ENCODE data around the gene TNFAIP8. TPM values are rescaled to one million over a fixed set of nuclear protein-coding genes. Genes with fewer than 3 reads are reported as not detected.

TNFAIP8 gene
- total and polyA plus RNA-seq, 2 experiments from 2014 or later, result 10.6 to 29.2 TPM

DNA sequence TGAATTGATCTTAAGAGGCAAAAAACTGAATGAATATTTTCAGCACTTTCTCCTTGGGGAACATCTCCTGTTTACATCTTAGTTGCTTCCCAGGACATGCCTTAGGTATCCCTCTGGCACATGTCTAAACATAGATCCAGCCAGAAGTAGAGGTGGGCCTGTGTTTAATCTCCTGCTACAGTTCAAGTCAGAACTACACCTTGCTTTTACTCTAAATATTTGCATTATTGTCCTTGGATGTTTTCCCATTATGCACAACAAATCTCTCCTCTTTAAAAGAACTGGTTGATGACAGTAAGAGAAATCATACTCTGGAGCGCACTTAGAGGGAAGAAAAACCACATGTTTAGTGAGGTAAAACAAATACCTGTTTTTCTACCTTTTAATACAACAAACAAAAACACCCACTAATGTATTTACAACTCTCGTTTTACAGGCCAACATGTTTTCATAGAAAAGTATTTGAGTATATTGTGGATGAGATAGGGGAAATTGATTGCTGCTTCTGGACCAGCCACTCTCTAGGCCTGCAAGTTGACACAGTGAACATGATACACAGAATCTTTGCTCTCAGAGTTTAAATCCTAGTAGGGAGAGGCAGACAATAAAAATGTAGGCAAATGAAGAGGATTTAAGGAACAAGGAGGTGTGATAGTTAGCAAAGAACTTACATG is 32.3 kb downstream of the TNFAIP8 start:
- no peaks in the 10 kb centered on the region for H4K20me1 ChIP-seq (replicated peaks; ENCODE audit: insufficient read depth)
- H3K4me3 ChIP-seq, result no peak overlapping the region
- H3K27me3 ChIP-seq (ENCODE audit: insufficient read depth), result no peaks in the 10 kb centered on the region
- H3K9me2 ChIP-seq (ENCODE audit: insufficient read depth), result no peaks in the 10 kb centered on the region; the same call in 1 of the 2 replicates
- no peak for ATAC-seq
- H3K9me3 Mint-ChIP-seq, result no peaks in the 10 kb centered on the region
- H3K27me3 Mint-ChIP-seq (ENCODE audit: insufficient read depth, low read depth, poor library complexity), result peaks cover 2% of the 10 kb centered on the region
- H3K4me3 Mint-ChIP-seq, result no peak overlapping the region
- no peaks in the 10 kb centered on the region for H3K36me3 ChIP-seq (ENCODE audit: insufficient read depth)
- no peak overlapping the region for H2AFZ ChIP-seq
- no peaks in the 10 kb centered on the region; the same call in 1 of the 2 replicates for H3K79me2 ChIP-seq (replicated peaks; ENCODE audit: insufficient read depth)
- TF ChIP-seq EZH2phosphoT487 (IDR thresholded peaks at IDR 0.05; ENCODE audit: unreplicated experiment), result no peak
- TF ChIP-seq CTCF (conservative IDR thresholded peaks at IDR 0.05; ENCODE audit: low read depth in 2 of 2), result no peak
- no peaks in the 10 kb centered on the region for H3F3A ChIP-seq (replicated peaks; ENCODE audit: low read depth)
- peak overlapping the region; percentile 57; the same call in 1 of the 2 replicates for H3K27ac Mint-ChIP-seq
- no peaks in the 10 kb centered on the region for H3K36me3 Mint-ChIP-seq (ENCODE audit: low read depth)
- H3K4me1 ChIP-seq (ENCODE audit: insufficient read depth), result peaks cover 20% of the 10 kb centered on the region
- H3K4me2 ChIP-seq, result no peak overlapping the region
- DNase-seq (ENCODE audit: low spot score), result no peak
- H3K27ac ChIP-seq (ENCODE audit: low read depth), result no peak overlapping the region
- peaks cover 29% of the 10 kb centered on the region for H3K4me1 Mint-ChIP-seq

DNA sequence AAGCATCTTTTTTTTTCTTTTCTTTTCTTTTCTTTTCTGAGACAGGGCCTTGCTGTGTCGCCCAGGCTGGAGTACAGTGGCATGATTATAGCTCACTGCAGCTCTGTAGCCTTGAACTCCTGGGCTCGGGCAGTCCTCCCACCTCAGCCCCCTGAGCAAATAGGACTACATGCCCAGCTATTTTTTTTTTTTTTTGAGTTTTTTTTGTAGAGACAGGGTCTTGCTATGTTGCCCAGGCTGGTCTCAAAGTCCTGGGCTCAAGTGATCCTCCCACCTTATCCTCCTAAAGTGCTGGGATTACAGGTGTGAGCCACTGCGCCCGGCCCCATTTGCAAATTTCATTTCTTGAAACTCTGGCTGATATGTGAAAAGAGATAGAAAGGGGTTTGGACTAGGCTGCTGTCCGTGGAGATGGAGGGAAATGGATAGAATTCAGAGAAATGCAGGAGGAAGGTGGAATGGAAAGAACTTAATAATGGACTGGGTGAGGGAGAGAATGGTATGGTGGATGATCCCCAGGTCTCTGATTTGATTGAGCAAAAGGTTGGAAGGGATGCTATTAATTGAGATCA is 32.9 kb downstream of the TNFAIP8 start:
- Histone ChIP-seq H3K27me3 (ENCODE audit: insufficient read depth) (no peaks in the 10 kb centered on the region), H3K4me2 (peak overlapping the region; percentile 63; the same call in 1 of the 2 replicates), H2AFZ (no peak overlapping the region), H3K36me3 (ENCODE audit: insufficient read depth) (no peaks in the 10 kb centered on the region), H3K4me3 (no peak overlapping the region), H3K79me2 (replicated peaks; ENCODE audit: insufficient read depth) (no peaks in the 10 kb centered on the region; the same call in 1 of the 2 replicates), H3K27ac (ENCODE audit: low read depth) (no peak overlapping the region), H3F3A (replicated peaks; ENCODE audit: low read depth) (no peaks in the 10 kb centered on the region), H3K9me2 (ENCODE audit: insufficient read depth) (no peaks in the 10 kb centered on the region; the same call in 1 of the 2 replicates), H3K4me1 (ENCODE audit: insufficient read depth) (peaks cover 20% of the 10 kb centered on the region), H4K20me1 (replicated peaks; ENCODE audit: insufficient read depth) (no peaks in the 10 kb centered on the region)
- ATAC-seq (no peak), DNase-seq (ENCODE audit: low spot score) (no peak)
- peaks cover 27% of the 10 kb centered on the region for H3K4me1 Mint-ChIP-seq
- H3K9me3 Mint-ChIP-seq, result no peaks in the 10 kb centered on the region
- peaks cover 2% of the 10 kb centered on the region for H3K27me3 Mint-ChIP-seq (ENCODE audit: insufficient read depth, low read depth, poor library complexity)
- 0 out of 3 replicates have a peak, but pooled peaks cover 2% of the 10 kb centered on the region for H3K36me3 Mint-ChIP-seq (ENCODE audit: low read depth)
- no peak overlapping the region for H3K4me3 Mint-ChIP-seq
- H3K27ac Mint-ChIP-seq, result no peak overlapping the region
- TF ChIP-seq REST (IDR thresholded peaks at IDR 0.05; ENCODE audit: unreplicated experiment) (no peak), JUNB (IDR thresholded peaks at IDR 0.05; ENCODE audit: unreplicated experiment) (no peak), ETS1 (IDR thresholded peaks at IDR 0.05) (no peak), POLR2AphosphoS5 (IDR thresholded peaks at IDR 0.05; ENCODE audit: low read depth) (no peak), EZH2phosphoT487 (IDR thresholded peaks at IDR 0.05; ENCODE audit: unreplicated experiment) (no peak), ZNF114 (CRISPR knock-in tag; IDR thresholded peaks at IDR 0.05) (no peak), NANOG (IDR thresholded peaks at IDR 0.05; ENCODE audit: borderline replicate concordance) (no peak), CREB1 (CRISPR knock-in tag; IDR thresholded peaks at IDR 0.05; ENCODE audit: low read depth) (no peak), STAT1 (IDR thresholded peaks at IDR 0.05; ENCODE audit: unreplicated experiment) (no peak)

All from GM23338 (cell line).